ENCODE results near the gene IZUMO4. TPM values are rescaled to one million over a fixed set of nuclear protein-coding genes. Genes with fewer than 3 reads are reported as not detected.

Gene IZUMO4
- total RNA-seq, 1 experiment from 2014 or later = 2.5 TPM

DNA sequence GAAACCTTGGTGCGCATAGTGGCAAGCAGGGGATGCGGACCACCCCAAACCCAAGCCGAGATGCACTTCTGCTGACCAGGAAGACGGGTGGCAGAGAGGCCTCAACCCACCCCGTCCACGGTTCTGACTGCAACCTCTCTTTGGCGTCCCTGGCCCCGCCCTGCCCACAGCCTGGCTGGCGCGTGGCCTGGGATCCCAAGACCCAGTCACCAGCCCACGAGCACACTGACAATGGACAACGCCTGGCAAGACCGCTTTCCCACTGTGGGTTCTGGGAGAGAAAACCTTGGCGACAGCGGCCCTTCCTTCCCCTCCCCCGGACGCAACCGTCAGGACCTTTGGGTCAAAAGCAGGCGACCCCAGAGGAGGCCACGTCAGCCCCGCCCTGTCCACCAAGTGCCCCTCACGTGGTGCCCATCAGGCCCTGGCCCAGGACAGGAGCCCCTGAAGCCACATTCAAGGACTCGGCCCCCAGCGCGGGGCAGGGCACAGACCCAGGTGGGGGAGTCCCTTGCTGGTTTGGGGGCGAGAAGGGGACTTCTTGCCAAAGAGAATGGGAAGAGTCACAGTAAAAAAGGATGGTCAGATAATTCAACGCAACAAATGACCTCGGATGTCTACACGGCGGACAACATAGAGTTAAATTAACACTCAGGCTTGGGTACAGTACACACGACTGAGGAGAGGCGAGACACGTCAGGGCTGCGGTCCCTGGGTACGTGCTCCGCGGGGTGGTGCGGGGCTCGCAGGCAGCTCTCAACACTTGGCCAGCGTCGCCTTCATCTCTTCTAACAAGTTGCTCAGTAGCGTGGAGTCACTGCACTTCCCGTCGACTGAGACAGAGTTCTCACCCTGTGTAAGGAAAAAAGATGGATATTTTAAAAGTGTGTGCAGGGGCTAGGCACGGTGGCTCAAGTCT is 5.0 kb downstream of the IZUMO4 start:
- intact Hi-C loops (cut with micrococcal nuclease; ENCODE audit: unreplicated experiment) = no loop called here

DNA sequence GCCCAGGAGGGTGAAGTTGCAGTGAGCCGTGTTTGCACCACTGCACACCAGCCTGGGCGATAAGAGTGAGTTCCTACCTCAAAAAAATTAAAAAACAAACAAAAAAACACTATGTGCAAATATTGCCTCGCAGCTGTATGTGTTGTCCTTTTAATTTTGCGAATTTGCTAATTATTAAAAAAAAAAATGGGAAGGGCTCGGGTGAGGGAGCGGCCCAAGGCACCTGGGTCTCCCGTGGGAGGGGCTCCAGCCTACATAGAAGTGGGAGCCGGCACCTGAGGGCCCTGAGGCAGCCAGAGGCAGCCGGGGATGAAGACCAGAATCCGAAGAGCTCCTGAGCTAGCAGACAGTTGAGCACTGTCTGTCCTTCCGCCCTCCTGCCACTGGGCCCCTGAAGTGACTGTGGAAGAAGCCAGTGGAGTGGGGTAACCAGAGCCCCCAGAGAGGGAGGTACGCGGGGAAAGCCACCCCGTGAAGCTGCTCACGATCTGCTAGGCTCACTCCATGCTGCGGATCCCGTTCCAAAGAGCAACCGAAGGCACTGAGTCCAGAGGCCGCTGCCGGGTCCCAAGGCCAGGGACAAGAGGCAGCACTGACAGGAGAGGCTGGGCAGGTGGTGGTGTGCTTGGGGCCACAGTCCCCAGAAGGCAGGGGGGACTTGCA is 6.5 kb downstream of the IZUMO4 start:
- ChIA-PET CTCF (no interaction called here), POLR2A (ENCODE audit: low non-redundant PET) (interaction anchor here (0.6 kb wide), 1 partner anchor 8 kb away, joined by 3 read pairs; no protein-coding TSS in a partner anchor)
- Histone ChIP-seq H3K27ac (ENCODE audit: low read depth, low read length, poor library complexity, severe bottlenecking) (no peak overlapping the region), H3K27me3 (replicated peaks; ENCODE audit: insufficient read depth, low read depth, low read length, poor library complexity) (no peaks in the 10 kb centered on the region), H3K36me3 (ENCODE audit: insufficient read depth, low read length, poor library complexity, severe bottlenecking) (peaks cover 58% of the 10 kb centered on the region), H3K9me3 (ENCODE audit: low read depth, low read length, poor library complexity, severe bottlenecking) (peaks cover 6% of the 10 kb centered on the region), H3K4me1 (ENCODE audit: insufficient read depth, low read length, poor library complexity, severe bottlenecking) (no peaks in the 10 kb centered on the region), H3K4me3 (ENCODE audit: low read depth, low read length, poor library complexity, severe bottlenecking) (no peak overlapping the region)
- TF ChIP-seq CTCF (conservative IDR thresholded peaks at IDR 0.05; ENCODE audit: low read depth, low read length) (no peak), EZH2 (IDR thresholded peaks at IDR 0.05; ENCODE audit: borderline replicate concordance, low read depth, low read length, poor library complexity, severe bottlenecking) (no peak)
- intact Hi-C loops (cut with micrococcal nuclease; ENCODE audit: unreplicated experiment) = no loop called here
- no peak for DNase-seq (ENCODE audit: low spot score)
- no TSS peak for BruUV-seq (replicated peaks)

More for the DNA sequence above, 5.0 kb downstream of the IZUMO4 start:
- ChIA-PET POLR2A (ENCODE audit: low non-redundant PET) (no interaction called here), CTCF (no interaction called here)
- H3K36me3 ChIP-seq (ENCODE audit: insufficient read depth, low read length, poor library complexity, severe bottlenecking) = peaks cover 49% of the 10 kb centered on the region
- no peaks in the 10 kb centered on the region for H3K27me3 ChIP-seq (replicated peaks; ENCODE audit: insufficient read depth, low read depth, low read length, poor library complexity)
- no peak overlapping the region for H3K27ac ChIP-seq (ENCODE audit: low read depth, low read length, poor library complexity, severe bottlenecking)
- TF ChIP-seq EZH2 (IDR thresholded peaks at IDR 0.05; ENCODE audit: borderline replicate concordance, low read depth, low read length, poor library complexity, severe bottlenecking) (no peak), CTCF (conservative IDR thresholded peaks at IDR 0.05; ENCODE audit: low read depth, low read length) (no peak)
- no peak for DNase-seq (ENCODE audit: low spot score)
- peaks cover 8% of the 10 kb centered on the region for H3K4me1 ChIP-seq (ENCODE audit: insufficient read depth, low read length, poor library complexity, severe bottlenecking)
- no peak overlapping the region for H3K4me3 ChIP-seq (ENCODE audit: low read depth, low read length, poor library complexity, severe bottlenecking)
- BruUV-seq (replicated peaks) = no TSS peak
- H3K9me3 ChIP-seq (ENCODE audit: low read depth, low read length, poor library complexity, severe bottlenecking) = peaks cover 6% of the 10 kb centered on the region

- BruUV-seq (replicated peaks) = no TSS peak
- CTCF ChIA-PET = no interaction called here
- intact Hi-C loops (cut with micrococcal nuclease; ENCODE audit: unreplicated experiment) = no loop called here
- no peaks in the 10 kb centered on the region for H3K27me3 ChIP-seq (replicated peaks; ENCODE audit: insufficient read depth, low read depth, low read length, poor library complexity)
- no peak overlapping the region for H3K4me3 ChIP-seq (ENCODE audit: low read depth, low read length, poor library complexity, severe bottlenecking)
- peaks cover 6% of the 10 kb centered on the region for H3K9me3 ChIP-seq (ENCODE audit: low read depth, low read length, poor library complexity, severe bottlenecking)
- TF ChIP-seq EZH2 (IDR thresholded peaks at IDR 0.05; ENCODE audit: borderline replicate concordance, low read depth, low read length, poor library complexity, severe bottlenecking) (no peak), CTCF (conservative IDR thresholded peaks at IDR 0.05; ENCODE audit: low read depth, low read length) (no peak)
- no peak overlapping the region for H3K27ac ChIP-seq (ENCODE audit: low read depth, low read length, poor library complexity, severe bottlenecking)
- no peak for DNase-seq (ENCODE audit: low spot score)
- POLR2A ChIA-PET (ENCODE audit: low non-redundant PET) = no interaction called here
- H3K36me3 ChIP-seq (ENCODE audit: insufficient read depth, low read length, poor library complexity, severe bottlenecking) = peaks cover 80% of the 10 kb centered on the region
- H3K4me1 ChIP-seq (ENCODE audit: insufficient read depth, low read length, poor library complexity, severe bottlenecking) = no peaks in the 10 kb centered on the region
These were observed 11.7 kb downstream of the IZUMO4 start for GRCh38 chr19:2108251-2109016.
